ENCODE measurements around the gene CLPX. TPM values are rescaled to one million over a fixed set of nuclear protein-coding genes. Genes with fewer than 3 reads are reported as not detected.

Gene CLPX
- total RNA-seq, 2 donors from 2014 or later = 19.8 to 50.5 TPM

DNA sequence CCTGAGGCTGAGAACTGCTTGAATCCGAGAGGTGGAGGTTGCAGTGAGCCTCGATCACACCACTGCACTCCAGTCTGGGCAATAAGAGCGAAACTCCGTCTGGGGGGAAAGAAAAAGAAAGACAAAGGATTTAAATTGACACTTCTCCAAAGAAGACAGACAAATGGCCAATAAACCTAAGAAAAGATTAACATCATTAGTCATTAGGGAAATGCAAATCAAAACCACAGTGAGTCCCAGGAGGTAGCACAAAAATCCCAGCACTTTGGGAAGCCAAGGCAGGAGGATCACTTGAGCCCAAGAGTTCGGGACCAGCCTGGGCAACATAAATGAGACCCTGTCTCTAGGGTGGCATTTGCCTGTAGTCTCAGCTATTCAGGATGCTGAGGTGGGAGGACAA is 12.6 kb downstream of the CLPX start:
- no peaks in the 10 kb centered on the region for H3K4me1 ChIP-seq (ENCODE audit: control insufficient read depth in 1 of 2, low read depth in 2 of 2)
- ATAC-seq (ENCODE audit: insufficient number of reproducible peaks, low FRiP score, low read depth) (no peak), DNase-seq (ENCODE audit: low spot score) (no peak)
- H3K4me3 ChIP-seq = no peak overlapping the region
- TF ChIP-seq CTCF (IDR thresholded peaks at IDR 0.05) = no peak
- no peak overlapping the region for H3K27ac ChIP-seq
- no peaks in the 10 kb centered on the region for H3K27me3 ChIP-seq (replicated peaks; ENCODE audit: insufficient read depth)
- H3K9me3 ChIP-seq = no peaks in the 10 kb centered on the region
- H3K36me3 ChIP-seq = peaks cover 43% of the 10 kb centered on the region

DNA sequence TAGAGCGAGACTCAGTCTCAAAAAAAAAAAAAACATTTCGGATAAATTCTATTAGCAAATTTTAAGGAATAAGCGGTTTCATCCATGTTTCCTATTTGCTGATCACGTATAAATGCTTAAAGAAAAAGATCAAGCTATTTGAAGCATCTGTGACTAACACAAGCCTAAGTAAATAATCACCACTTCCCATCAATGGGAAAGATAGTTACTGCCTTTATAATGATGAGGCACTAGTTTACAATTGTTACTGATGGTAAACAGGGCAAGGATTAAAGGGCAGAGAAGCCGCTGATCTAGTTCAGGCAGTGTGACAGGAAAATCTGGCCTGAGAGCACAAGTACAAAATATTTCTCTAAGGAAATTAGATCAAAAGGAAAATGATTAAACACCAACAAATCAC is 13.7 kb downstream of the CLPX start:
- H3K4me1 ChIP-seq (ENCODE audit: control insufficient read depth in 1 of 2, low read depth in 2 of 2) = no peaks in the 10 kb centered on the region
- peaks cover 39% of the 10 kb centered on the region for H3K36me3 ChIP-seq
- no peak for TF ChIP-seq CTCF (IDR thresholded peaks at IDR 0.05)

GRCh38 chr15:65165875-65166274 is 19.3 kb downstream of the CLPX start:
- TF ChIP-seq CTCF (IDR thresholded peaks at IDR 0.05) = no peak
- no peak overlapping the region for H3K27ac ChIP-seq
- H3K9me3 ChIP-seq = no peaks in the 10 kb centered on the region
- no peak for DNase-seq (ENCODE audit: low spot score)
- no peak for ATAC-seq (ENCODE audit: insufficient number of reproducible peaks, low FRiP score, low read depth)
- H3K4me1 ChIP-seq (ENCODE audit: control insufficient read depth in 1 of 2, low read depth in 2 of 2) = no peaks in the 10 kb centered on the region
- H3K4me3 ChIP-seq = no peak overlapping the region
- no peaks in the 10 kb centered on the region for H3K27me3 ChIP-seq (replicated peaks; ENCODE audit: insufficient read depth)
- H3K36me3 ChIP-seq = peaks cover 18% of the 10 kb centered on the region

More for the DNA sequence above, 13.7 kb downstream of the CLPX start:
- Histone ChIP-seq H3K4me3 (no peak overlapping the region), H3K27me3 (replicated peaks; ENCODE audit: insufficient read depth) (no peaks in the 10 kb centered on the region), H3K9me3 (no peaks in the 10 kb centered on the region), H3K27ac (no peak overlapping the region)
- ATAC-seq (ENCODE audit: insufficient number of reproducible peaks, low FRiP score, low read depth) (no peak), DNase-seq (ENCODE audit: low spot score) (no peak)

DNA sequence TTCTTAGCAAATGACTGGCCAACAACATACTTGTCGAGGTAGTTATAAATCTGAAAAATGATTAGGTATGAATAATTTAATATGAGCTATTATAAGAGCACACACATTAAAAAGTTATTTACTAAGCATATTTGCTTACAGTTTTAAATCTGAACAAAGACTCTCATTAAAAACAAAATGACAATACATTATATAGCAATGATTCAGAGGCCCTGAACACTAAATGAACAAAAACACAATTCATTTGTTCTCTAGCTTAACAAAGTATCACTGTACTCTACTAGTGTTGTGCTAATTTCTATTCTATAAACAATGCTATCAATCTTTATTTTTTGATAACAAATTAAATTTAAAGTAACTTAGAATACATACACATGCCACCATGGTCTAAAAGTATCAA is 21.0 kb downstream of the CLPX start:
- Histone ChIP-seq H3K9me3 (no peaks in the 10 kb centered on the region), H3K36me3 (peaks cover 15% of the 10 kb centered on the region), H3K4me3 (no peak overlapping the region), H3K4me1 (ENCODE audit: control insufficient read depth in 1 of 2, low read depth in 2 of 2) (no peaks in the 10 kb centered on the region), H3K27me3 (replicated peaks; ENCODE audit: insufficient read depth) (no peaks in the 10 kb centered on the region), H3K27ac (no peak overlapping the region)
- ATAC-seq (ENCODE audit: insufficient number of reproducible peaks, low FRiP score, low read depth) = no peak
- no peak for DNase-seq (ENCODE audit: low spot score)
- TF ChIP-seq CTCF (IDR thresholded peaks at IDR 0.05) = no peak

DNA sequence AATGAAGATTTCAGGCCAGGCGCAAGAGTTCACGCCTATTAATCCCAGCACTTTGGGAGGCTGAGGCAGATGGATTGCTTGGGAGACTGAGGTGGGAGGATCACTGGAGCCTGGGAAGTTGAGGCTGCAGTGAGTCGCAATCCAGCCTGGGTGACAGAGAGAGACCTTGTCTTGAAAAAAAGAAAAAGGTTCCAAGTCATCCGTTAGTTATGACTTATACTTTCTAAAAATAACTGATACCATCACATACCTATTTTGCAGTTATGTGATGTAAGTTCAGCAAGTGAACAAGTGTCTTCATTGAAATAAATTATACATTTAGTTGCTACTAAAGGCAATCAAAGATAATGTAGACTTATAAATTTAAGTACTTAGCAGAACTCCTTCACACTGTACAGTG is 22.1 kb downstream of the CLPX start:
- TF ChIP-seq CTCF (IDR thresholded peaks at IDR 0.05) = no peak
- Histone ChIP-seq H3K9me3 (no peaks in the 10 kb centered on the region), H3K4me1 (ENCODE audit: control insufficient read depth in 1 of 2, low read depth in 2 of 2) (no peaks in the 10 kb centered on the region), H3K36me3 (peaks cover 18% of the 10 kb centered on the region), H3K27me3 (replicated peaks; ENCODE audit: insufficient read depth) (no peaks in the 10 kb centered on the region), H3K27ac (no peak overlapping the region), H3K4me3 (no peak overlapping the region)
- DNase-seq (ENCODE audit: low spot score) = no peak
- ATAC-seq (ENCODE audit: insufficient number of reproducible peaks, low FRiP score, low read depth) = no peak
